GM18526 (cell line): ENCODE results near the gene ITPR2.

Experiments
- POLR2A ChIP-seq: IDR thresholded peaks from 3 replicates; pipeline ENCODE4 v1.6.1; 2011; ENCODE audit not compliant: insufficient read length; ENCODE audit errors: extremely low read depth

The ITPR2 gene

DNA sequence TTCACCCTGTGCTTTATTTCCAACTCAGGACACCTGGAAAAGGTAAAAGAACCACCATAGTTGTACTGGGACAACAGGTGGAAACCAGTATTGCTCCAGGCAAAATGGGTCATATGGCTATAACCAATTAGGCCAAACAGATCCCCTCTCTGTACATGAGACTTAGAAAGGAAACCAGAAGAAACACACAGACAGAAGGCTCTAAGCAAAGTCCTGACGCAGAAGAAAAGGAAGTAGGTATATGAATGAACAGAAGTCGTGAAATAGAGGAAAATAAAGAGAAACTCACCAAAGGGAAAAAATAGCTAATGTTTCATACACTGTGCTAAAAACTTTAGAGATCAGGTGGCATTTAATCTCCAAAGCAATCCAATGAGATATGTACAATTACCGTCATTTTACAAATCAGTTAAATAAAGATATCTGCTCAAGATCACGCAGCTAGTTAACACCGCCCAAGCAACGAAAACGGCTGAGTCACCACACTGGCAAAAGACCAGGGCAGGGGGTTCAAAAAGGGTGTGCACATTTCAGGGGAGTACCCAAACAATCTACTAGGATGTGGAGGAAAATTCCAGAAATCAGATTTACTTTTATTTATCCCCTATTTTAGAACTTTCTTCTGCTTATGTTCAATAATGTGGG is 82.3 kb downstream of the ITPR2 start:
- TF ChIP-seq POLR2A = no peak

DNA sequence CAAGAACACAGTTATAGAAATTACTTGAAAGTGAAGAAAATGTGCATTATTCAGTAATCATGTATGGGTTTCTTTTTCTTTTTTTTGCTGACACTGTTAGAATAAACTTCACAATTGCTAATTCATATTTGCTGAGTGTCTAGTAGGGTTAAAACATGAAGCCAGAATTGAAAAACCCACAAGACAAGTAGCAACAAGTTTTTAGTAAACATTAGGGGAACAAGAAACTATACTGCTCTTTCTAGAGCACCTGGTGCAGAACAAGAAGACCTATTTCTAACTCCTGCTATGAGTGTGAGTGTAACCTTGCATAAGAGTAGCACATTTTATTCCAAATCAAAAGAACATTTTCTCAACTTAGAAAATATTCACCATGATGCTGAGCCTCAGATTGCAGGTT is 83.2 kb downstream of the ITPR2 start:
- TF ChIP-seq POLR2A = no peak

DNA sequence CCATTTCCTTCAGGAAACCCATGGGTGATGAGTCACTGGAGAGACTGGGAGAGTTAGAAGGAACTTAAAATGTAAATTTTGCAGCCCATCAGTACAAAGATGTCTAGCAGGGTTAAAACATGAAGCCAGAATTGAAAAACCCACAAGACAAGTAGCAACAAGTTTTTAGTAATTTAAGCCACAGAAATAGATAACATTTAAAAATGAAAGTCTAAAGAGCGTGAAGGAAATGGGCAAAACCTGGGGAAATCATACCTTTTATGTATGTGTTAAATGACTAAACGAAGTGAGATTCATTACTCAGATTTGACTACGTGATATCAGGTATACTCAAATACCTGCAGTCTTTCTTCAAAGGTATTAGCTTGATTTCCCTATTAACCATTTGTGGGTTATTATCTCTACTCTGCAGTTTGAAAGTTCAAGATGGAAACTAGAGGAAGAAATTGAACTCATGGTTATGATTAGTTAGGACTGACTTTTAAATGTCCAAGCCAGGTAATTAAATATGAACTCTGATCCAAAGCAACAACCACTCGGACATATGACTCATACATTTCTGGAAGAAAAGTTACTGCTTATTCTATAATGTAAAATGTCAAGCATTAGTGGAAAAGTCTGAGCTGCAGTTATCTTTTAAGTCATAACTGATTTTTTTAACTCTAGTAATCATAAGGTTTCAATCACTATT is 84.1 kb downstream of the ITPR2 start:
- no peak for TF ChIP-seq POLR2A

DNA sequence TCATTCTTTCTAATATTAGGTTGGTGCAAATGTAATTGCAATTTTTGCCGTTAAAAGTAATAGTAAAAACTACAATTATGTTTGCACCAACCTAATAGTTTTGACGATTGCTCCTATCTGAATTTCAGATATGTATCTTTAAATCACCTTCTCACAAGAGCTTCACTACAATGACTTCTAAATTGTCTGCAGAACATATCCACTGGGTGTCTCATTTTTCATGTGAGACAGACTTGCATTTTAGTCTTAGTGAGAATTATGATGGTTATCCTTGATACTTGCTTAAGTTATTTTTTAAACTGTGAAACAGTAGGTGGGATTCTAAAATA is 84.6 kb downstream of the ITPR2 start:
- no peak for TF ChIP-seq POLR2A

DNA sequence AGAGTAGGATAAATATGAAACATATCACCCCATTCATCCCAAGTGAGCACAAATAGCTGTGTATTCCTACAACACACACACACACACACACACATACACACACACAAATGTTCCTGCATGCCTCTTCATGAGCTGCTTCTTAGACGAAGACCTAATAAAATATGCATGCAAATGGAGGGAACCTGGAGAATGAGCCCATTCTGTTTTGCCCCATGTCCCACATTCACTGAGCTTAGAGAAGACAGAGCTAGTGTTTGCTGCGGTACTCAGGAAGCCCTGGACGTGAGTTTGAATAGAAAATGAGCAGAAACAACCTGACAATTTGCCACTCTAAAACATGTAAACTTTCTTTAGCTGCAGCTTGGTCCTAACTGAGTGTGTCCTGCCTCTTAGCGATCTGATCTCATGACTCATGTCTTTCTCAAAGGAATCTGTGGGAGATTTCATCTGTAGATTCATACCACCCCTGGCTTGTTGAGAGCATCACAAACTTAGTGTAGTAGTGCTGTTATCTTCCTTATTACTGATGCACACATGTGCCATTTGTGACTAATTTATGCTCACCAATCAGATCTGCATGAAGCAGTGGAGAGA is 86.8 kb downstream of the ITPR2 start:
- TF ChIP-seq POLR2A = no peak

DNA sequence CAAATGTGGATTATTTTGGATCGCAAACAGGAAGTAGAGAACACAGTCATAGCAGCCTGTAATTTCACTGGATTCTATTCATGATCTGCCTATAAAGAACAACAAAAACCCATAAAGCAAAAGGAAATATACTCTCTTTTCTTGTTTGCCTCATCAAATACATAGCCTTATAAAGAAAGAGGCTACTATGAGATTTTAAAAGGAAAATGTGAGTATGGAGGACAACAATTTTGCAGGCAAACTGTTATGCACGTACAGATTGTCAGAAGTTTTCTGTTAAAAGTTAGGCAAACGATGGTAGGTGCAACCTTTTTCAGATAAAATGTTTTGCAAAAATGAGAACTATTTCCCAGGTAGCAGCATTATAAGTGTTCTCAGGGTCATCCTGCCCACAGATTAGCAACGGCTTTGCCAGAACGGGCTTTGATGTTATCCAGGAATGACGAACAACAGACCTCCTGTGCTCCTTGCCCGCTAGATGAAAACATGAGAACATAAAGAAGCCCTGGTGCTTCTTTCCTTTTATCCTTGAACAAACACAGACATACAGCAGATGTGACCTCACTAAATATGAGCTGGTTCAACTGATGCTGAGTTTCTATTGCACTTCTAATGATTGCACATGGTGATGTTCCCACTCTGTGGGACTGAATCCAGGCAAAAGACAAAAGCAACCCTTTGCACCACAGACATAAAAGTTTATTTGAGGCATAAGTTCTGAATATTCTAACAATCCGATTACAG is 88.1 kb downstream of the ITPR2 start:
- no peak for TF ChIP-seq POLR2A

DNA sequence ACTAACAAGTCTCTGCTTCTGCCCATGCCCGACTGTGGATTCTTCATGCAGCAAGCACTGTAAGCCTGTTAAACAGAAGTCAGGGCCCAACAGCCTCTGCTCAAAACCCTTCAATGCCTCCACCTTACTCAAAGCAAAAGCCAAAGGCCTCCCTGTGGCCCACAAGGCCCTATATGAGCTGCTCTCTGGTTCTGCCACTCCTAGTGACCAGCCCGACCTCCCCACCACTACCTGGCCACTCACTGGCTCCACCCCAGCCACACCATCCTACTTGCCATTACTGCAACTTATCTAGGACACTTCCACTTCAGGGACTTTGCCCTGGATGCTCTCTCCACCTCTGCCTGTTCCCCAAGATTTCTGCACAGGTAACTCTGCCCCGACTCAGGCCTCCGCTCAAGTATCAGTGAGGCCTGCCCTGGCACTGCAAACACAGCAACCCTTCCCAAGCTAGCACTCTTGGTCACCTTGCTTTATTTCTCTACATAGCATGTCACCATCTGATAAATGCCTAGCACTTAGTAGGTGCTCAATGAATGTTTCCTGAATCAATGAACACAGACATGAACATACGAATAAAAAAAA is 88.9 kb downstream of the ITPR2 start:
- TF ChIP-seq POLR2A = no peak

DNA sequence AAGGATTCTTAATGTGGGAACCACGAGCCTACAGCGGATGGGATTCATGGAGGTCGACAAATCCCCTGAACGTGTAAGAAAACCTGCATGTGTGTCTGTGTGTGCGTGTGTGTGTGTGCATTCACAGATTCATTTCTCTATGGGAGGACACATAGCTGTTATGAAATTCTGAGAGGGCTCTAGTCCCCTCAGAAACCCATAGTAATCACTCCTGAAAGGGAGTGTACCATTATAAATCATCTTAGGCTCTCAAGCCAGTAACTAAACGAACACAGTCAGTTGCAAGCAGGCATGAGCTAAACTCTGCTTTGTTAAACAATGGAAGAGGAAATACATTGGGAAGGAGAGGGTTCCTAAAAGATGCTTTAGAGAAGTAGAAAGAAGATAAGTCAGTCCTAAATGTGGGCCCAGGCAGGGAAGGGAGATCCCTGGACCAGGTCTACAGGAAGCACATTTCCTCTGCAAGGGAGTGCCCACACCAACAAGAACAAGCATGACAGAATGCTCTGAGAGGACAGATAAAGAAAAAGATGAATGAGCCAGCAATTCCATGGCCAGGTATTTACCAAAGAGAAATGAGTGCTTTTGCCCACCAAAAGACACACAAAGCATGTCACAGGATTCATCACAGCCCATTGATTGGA is 91.3 kb downstream of the ITPR2 start:
- no peak for TF ChIP-seq POLR2A

DNA sequence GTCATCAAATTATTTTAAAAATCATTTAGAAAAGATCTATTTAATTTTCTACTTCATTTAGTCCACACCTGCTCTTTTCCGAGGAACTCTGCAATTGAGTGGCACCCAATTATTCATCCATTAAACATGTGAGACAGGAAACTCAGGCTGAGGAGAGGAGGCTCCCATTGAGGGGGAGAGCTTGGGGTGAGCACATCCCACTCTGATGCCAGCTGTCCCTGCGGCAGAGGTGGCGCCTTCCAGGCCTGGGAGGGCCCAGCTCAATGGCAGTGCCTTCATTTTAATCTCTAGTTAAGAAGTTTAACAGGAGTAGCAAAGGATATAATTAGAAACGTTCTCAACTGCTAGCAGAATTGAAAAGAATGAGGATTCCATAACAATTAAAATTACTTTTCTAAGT is 92.0 kb downstream of the ITPR2 start:
- TF ChIP-seq POLR2A = no peak

DNA sequence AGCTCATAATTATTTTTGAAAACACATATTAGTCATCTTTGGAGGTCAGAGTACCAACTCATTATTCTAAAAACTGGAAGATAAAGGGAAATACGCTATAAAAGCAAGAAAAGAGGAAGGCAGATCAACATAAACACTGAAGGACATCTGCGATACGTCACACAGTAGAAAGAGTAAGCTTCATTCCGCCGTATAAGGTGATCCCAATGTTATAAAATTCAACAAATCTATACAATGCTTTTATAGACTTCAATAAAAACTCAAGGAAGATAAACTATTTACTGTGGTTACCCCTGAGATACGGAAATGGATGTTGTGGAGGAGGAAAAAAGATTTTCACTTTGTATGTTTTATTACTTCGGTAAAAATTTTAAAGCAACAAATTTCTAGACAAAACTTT is 92.6 kb downstream of the ITPR2 start:
- TF ChIP-seq POLR2A = no peak

DNA sequence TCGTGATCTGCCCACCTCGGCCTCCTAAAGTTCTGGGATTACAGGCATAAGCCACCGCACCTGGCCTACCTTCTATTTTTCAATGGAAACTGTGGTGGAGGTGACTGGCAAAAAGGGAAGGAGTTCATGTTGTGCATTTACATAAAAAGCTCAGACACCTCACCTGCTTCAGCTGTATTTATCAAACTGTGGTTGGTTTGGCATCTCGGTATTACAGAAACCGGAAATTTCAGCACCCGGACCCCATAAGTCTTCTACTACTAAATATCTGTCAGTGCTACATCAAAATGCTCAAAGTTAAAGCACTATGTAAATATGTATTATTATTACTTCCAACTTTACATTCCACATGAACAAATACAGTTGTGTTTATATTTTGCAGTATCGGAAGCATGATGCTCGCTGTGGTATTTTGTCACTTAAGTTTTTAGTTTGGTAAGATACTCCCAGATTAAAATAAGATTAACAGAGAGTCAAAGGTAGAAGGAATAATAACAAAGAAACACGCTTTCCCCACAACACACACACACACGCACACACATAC is 95.4 kb downstream of the ITPR2 start:
- no peak for TF ChIP-seq POLR2A

DNA sequence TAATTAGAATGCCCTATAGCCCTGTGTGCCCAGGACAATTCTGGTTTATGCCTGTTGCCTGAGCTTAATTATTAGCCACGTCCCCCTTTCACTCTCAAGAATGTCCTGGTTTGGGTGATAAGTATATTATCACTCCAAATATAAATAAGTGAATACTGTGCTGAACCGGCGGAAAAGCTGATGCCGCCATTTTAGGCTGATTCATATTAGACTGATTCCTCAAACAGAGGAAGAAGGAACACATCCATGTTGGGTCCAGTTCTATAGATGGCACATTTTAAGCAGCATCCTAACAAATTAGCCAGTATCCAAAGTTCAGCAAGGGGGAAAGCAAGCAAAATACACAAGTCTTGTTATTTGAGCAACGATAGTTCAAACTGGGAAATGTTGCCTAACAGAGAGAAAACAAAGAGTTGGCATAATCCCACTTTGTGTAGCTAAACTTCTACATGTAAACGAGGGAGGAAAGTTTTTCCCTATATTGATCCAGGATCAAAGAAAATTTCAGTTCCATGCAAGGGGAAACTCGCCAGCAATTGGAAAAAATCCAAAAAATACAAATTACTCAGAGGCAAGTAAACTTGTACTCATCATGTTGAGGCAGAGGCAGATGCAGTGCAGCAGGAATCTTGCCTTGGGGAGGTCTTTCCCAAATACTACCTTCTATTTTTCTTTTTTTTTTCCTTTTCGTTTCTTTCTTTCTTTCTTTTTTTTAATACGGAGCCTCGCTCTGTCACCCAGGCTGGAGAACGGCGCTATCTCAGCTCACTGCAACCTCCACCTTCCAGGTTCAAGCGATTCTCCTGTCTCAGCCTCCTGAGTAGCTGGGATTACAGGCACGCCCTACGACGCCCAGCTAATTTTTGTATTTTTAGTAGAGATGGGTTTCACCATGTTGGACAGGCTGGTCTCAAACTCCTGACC is 96.2 kb downstream of the ITPR2 start:
- no peak for TF ChIP-seq POLR2A

DNA sequence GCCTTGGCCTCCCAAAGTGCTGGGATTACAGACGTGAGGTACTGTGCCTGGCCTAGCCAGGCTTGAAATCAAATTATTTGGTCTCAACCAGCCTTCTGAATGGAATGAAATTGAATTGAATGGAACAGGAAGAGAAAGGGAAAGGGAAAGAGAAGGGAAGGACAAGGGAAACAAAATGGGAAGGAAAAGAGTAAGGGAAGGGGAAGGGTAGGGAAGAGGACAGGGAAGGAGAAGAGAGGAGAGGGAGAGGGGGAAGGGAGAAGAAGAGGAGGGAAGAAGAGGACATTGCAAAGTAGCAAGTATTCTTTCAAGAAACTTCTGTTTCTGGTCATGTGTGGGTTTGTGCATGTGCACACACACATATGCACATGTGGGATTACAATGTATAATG is 97.8 kb downstream of the ITPR2 start:
- no peak for TF ChIP-seq POLR2A
